Vagina (tissue), 2 donors: ENCODE results near the gene KCTD18. TPM values are rescaled to one million over a fixed set of nuclear protein-coding genes. Genes with fewer than 3 reads are reported as not detected.

Experiments
- DNase-seq, 2 donors: peaks; one replicate each; pipeline ENCODE4 v3.0.0-alpha.2; 2017; ENCODE audit errors: extremely low spot score in 2 of 2
- H3K27ac ChIP-seq: fragments of 200-600 bp; sonication (generic); one replicate; pipeline ENCODE4 v1.5.1; 2019
- H3K27me3 ChIP-seq: fragments of 200-600 bp; sonication (generic); one replicate; pipeline ENCODE4 v1.5.1; 2019
- H3K36me3 ChIP-seq, 2 donors: fragments of 200-600 bp; sonication (generic); one replicate each; pipeline ENCODE4 v1.5.1; 2017 to 2019
- H3K4me1 ChIP-seq: fragments of 200-600 bp; sonication (generic); one replicate; pipeline ENCODE4 v1.5.1; 2019
- H3K4me3 ChIP-seq, 2 donors: fragments of 200-600 bp; sonication (generic); 1 replicate in 1 of 2; 2 replicates in 1 of 2; pipeline ENCODE4 v1.5.1; 2016 to 2019
- H3K9me3 ChIP-seq: fragments of 200-600 bp; sonication (generic); one replicate; pipeline ENCODE4 v1.5.1; 2019
- CTCF ChIP-seq, 3 experiments: fragments of 450-650 bp in 2 of 3; fragments of 200-600 bp in 1 of 3; sonication (generic) in 1 of 3; IDR thresholded peaks; one replicate each; pipeline ENCODE4 v1.5.1; 2017 to 2019; ENCODE audit warnings: antibody characterized with exemption in 3 of 3, mild to moderate bottlenecking in 2 of 3, moderate library complexity in 2 of 3
- POLR2A ChIP-seq, 2 donors: fragments of 450-650 bp; IDR thresholded peaks; one replicate each; pipeline ENCODE4 v1.6.1; 2017; ENCODE audit warnings: antibody characterized with exemption in 2 of 2, mild to moderate bottlenecking in 2 of 2, moderate library complexity in 2 of 2
- POLR2AphosphoS5 ChIP-seq, 2 donors: sonication (generic); formaldehyde crosslinking; IDR thresholded peaks; one replicate each; pipeline ENCODE4 v1.9.0; 2017; ENCODE audit warnings: antibody characterized with exemption in 2 of 2, mild to moderate bottlenecking in 2 of 2, low read depth in 1 of 2; ENCODE audit not compliant: insufficient read depth in 1 of 2
- intact Hi-C: fragments of 100-400 bp; cut with DNase I; formaldehyde crosslinking; loops from one replicate; pipeline ENCODE4 v1.15.1; 2023
- total RNA-seq: library from RNA; depleted of rRNA; stranded (reverse); fragments of >200 nt; gene quantifications from one replicate; pipeline ENCODE4 v1.2.3, GENCODE V29; 2016

Gene KCTD18
- total RNA-seq, 1 donor from 2014 or later = 16.9 TPM

GRCh38 chr2:200482194-200482593 lies 27.7 kb downstream of the KCTD18 start:
- H3K27me3 ChIP-seq = no peaks in the 10 kb centered on the region
- H3K9me3 ChIP-seq = no peaks in the 10 kb centered on the region
- H3K4me3 ChIP-seq = no peak overlapping the region
- no peaks in the 10 kb centered on the region for H3K36me3 ChIP-seq
- H3K4me1 ChIP-seq = peaks cover 25% of the 10 kb centered on the region
- no peak overlapping the region for H3K27ac ChIP-seq
- TF ChIP-seq POLR2A (IDR thresholded peaks at IDR 0.05) = no peak
- TF ChIP-seq POLR2AphosphoS5 (IDR thresholded peaks at IDR 0.05; ENCODE audit: insufficient read depth in 1 of 2, low read depth in 1 of 2) = no peak
- TF ChIP-seq CTCF (IDR thresholded peaks at IDR 0.05) = no peak
- intact Hi-C loops = loop anchor here (5.0 kb wide), 1 partner anchor 505 kb away; no protein-coding TSS in a partner anchor
- DNase-seq = no peak

- H3K27ac ChIP-seq = peak overlapping the region; percentile 26
- no peak for DNase-seq
Observed at GRCh38 chr2:200479692-200480265, 30.1 kb downstream of the KCTD18 start.

GRCh38 chr2:200477667-200478131 lies 32.2 kb downstream of the KCTD18 start:
- H3K4me3 ChIP-seq = no peak overlapping the region
- TF ChIP-seq POLR2A (IDR thresholded peaks at IDR 0.05) (no peak), POLR2AphosphoS5 (IDR thresholded peaks at IDR 0.05; ENCODE audit: insufficient read depth in 1 of 2, low read depth in 1 of 2) (peak in 1 of 2 donors; percentile 29)
- no peak for DNase-seq
- peak overlapping the region; percentile 49 for H3K27ac ChIP-seq
- no peaks in the 10 kb centered on the region for H3K27me3 ChIP-seq
- intact Hi-C loops = no loop called here
- H3K4me1 ChIP-seq = peaks cover 18% of the 10 kb centered on the region
- peaks cover 0 to 20% of the 10 kb centered on the region in 2 donors for H3K36me3 ChIP-seq
- H3K9me3 ChIP-seq = no peaks in the 10 kb centered on the region

More at GRCh38 chr2:200479692-200480265, 30.1 kb downstream of the KCTD18 start:
- intact Hi-C loops = loop anchor here (5.0 kb wide), 1 partner anchor 502 kb away; no protein-coding TSS in a partner anchor
- H3K27me3 ChIP-seq = no peaks in the 10 kb centered on the region
- peaks cover 0 to 7% of the 10 kb centered on the region in 2 donors for H3K36me3 ChIP-seq
- H3K9me3 ChIP-seq = no peaks in the 10 kb centered on the region
- peak in 1 of 2 donors; percentile 6 for TF ChIP-seq POLR2AphosphoS5 (IDR thresholded peaks at IDR 0.05; ENCODE audit: insufficient read depth in 1 of 2, low read depth in 1 of 2)
- TF ChIP-seq CTCF (IDR thresholded peaks at IDR 0.05) = no peak
- TF ChIP-seq POLR2A (IDR thresholded peaks at IDR 0.05) = no peak
- H3K4me3 ChIP-seq = no peak overlapping the region
- peaks cover 25% of the 10 kb centered on the region for H3K4me1 ChIP-seq

GRCh38 chr2:200476836-200477235 lies 33.0 kb downstream of the KCTD18 start:
- no peak overlapping the region for H3K4me3 ChIP-seq
- H3K27ac ChIP-seq = peak overlapping the region; percentile 40
- peaks cover 18% of the 10 kb centered on the region for H3K4me1 ChIP-seq
- no peak for TF ChIP-seq CTCF (IDR thresholded peaks at IDR 0.05)
- no peak for TF ChIP-seq POLR2AphosphoS5 (IDR thresholded peaks at IDR 0.05; ENCODE audit: insufficient read depth in 1 of 2, low read depth in 1 of 2)
- TF ChIP-seq POLR2A (IDR thresholded peaks at IDR 0.05) = no peak
- H3K9me3 ChIP-seq = no peaks in the 10 kb centered on the region
- intact Hi-C loops = no loop called here
- H3K36me3 ChIP-seq = peaks cover 0 to 23% of the 10 kb centered on the region in 2 donors
- no peak for DNase-seq
- no peaks in the 10 kb centered on the region for H3K27me3 ChIP-seq

GRCh38 chr2:200475795-200476194 lies 34.1 kb downstream of the KCTD18 start:
- Histone ChIP-seq H3K9me3 (no peaks in the 10 kb centered on the region), H3K4me3 (no peak overlapping the region), H3K4me1 (peaks cover 18% of the 10 kb centered on the region), H3K27me3 (no peaks in the 10 kb centered on the region), H3K27ac (peak overlapping the region; percentile 40), H3K36me3 (peaks cover 0 to 25% of the 10 kb centered on the region in 2 donors)
- DNase-seq = no peak
- TF ChIP-seq CTCF (IDR thresholded peaks at IDR 0.05) = no peak
- TF ChIP-seq POLR2AphosphoS5 (IDR thresholded peaks at IDR 0.05; ENCODE audit: insufficient read depth in 1 of 2, low read depth in 1 of 2) = no peak
- no peak for TF ChIP-seq POLR2A (IDR thresholded peaks at IDR 0.05)
- intact Hi-C loops = no loop called here
